Measurements from ENCODE around the gene CD200.
"Not testable (repeated sequence)": the region's sequence is repeated elsewhere in the genome, so short reads cannot be mapped to it uniquely, and the experiment has no call there.

Gene CD200

DNA sequence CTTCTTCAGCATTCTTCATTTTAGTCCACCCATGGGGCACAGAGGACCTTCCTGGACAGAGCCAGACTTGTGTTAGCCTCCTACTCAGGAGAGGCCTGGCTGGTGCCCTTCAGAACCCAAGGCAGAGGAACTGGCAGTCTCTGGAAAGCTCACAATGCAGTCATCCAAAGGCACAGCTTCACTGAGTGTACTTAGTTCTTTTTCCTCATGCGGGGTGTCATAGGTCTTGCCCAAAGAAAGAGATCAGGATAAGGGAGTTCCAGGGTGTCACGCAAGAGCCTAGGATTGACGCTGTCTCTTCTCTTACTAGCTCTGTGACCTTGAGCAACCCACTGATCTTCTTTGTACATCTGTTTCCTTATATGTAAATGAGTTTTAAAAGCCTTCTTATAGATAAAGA, 58.7 kb downstream of the CD200 start:
- DNase-seq = no peak

DNA sequence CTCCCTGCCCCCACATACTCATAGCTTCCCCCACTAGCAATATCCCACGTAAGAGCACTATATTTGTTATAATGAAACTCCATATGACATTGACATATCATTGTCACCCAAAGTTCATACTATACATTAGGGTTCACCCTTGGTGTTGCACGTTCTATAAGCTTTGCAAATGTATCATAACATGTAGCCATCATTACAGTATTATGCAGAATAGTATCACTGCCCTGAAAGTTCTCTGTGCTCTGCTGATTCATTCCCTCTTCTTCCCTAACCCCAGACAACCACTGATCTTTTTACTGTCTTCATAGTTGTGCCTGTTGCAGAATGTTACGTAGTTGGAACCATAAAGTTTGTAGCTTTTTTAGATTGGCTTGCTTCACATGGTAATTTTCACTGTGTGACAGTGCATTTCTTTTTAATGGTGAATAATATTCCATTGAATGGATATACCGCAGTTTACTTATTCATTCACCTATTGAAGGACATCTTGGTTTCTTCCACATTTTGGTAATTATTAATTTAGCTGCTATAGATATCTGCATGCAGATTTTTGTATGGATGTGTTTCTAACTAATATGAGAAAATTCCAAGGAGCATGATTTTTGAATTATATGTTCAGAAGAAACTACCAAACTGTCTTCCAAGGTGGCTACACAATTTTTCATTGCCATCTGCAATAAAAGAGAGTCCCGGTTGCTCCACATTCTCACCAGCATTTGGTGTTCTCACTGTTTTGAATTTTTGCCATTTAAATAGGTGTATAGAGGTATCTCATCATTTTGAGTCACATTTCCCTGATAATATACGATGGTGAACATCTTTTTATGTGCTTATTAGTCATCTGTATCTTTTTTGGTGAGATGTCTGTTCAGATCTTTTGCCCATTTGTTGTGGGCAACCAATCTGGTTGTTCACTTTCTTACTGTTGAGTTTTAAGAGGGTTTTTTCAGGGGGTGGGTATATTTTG, 59.7 kb downstream of the CD200 start:
- no peak for DNase-seq

GRCh38 chr3:112393360-112393728, 60.4 kb downstream of the CD200 start:
- DNase-seq = no peak

GRCh38 chr3:112394003-112394640, 61.2 kb downstream of the CD200 start:
- DNase-seq = no peak

GRCh38 chr3:112395181-112395895, 62.4 kb downstream of the CD200 start:
- DNase-seq = no peak

GRCh38 chr3:112395896-112396290, 62.9 kb downstream of the CD200 start:
- DNase-seq = no peak

GRCh38 chr3:112397556-112397955, 64.6 kb downstream of the CD200 start:
- no peak for DNase-seq

- no peak for DNase-seq
These were observed 66.1 kb downstream of the CD200 start for GRCh38 chr3:112399064-112399463.

DNA sequence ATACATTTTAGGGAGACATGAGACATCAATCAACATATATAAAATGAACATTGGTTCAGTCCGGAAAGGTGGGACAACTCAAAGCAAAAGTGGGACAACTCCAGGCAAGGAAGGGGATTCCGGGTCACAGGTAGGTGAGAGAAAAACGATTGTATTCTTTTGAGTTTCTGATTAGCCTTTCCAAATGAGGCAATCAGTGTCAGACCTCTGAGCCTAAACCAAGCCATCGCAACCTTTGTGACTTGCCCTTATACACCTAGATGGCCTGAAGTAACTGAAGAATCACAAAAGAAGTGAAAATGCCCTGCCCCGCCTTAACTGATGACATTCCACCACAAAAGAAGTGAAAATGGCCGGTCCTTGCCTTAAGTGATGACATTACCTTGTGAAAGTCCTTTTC, 66.6 kb downstream of the CD200 start:
- DNase-seq = not testable (repeated sequence)

GRCh38 chr3:112400317-112400716, 67.4 kb downstream of the CD200 start:
- not testable (repeated sequence) for DNase-seq

DNA sequence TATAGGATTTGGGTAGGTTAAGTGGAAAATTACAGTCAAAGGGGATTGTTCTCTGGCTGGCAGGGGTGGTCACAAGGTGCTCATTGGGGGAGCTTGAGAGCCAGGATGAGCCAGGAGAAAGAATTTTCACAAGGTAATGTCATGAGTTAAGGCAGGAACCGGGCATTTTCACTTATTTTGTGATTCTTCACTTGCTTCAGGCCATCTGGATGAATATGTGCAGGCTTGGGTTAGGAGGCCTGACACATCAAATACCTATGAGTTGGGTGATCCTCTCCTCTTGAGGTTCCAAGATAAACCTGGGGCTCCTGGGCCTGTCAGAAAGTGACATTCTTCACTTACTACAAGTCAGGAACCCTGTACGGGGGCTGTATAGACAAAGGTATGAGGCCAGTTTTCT, 68.7 kb downstream of the CD200 start:
- DNase-seq = no peak

GRCh38 chr3:112403103-112403502, 70.1 kb downstream of the CD200 start:
- DNase-seq = no peak

GRCh38 chr3:112404924-112405549, 72.1 kb downstream of the CD200 start:
- DNase-seq = not testable (repeated sequence)

GRCh38 chr3:112405845-112406244, 72.9 kb downstream of the CD200 start:
- DNase-seq = peak; percentile 63

DNA sequence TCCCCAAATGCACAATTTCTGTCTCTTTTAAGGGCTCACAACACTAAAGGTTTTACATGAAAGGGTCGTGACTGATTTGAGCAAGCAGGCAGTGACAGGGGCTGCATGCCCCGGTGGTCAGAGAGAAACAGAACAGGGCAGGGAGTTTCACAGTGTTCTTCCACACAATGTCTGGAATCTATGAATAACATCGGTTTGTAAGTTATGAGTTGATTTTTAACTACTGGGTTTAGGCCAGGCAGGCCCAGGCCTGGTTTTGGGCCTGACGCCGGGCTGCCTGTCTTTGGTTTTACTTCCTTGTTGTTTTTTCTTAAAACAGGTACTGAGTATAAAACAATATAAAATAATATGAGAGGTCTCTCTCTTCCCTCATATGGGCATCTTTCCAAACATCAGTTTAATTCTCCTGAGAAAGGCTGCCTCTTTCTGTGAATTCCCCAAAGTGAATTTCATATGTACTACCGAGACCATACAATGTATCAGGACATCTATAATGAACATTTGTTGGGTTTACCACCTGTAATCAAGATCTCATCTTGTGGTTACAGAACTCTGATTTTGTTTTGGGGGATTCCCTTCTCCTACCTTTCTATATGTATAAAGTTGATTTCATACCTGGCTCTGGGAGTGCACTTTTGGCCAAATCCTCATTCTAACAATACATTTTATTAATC, 74.4 kb downstream of the CD200 start:
- no peak for DNase-seq

- no peak for DNase-seq
These were observed 75.1 kb downstream of the CD200 start for GRCh38 chr3:112407888-112408702.

DNA sequence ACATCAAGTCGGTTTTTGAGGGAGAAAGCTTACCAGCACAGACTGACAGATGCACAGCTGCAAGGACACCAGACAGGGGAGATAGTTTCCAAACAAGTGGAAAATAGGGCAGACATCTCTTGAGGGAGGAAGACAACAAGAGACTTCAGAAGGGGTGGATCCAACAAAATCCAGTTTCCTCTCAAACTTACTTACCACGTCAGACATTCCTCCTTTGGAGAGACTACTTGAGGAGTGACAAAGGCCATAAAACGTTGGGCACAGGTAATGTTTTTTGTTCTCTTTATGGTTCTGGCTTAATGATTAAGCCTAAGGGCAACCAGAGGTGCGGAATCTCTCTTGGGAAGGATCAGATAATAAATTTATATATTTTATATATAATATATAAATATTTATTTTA, 76.1 kb downstream of the CD200 start:
- DNase-seq = no peak

DNA sequence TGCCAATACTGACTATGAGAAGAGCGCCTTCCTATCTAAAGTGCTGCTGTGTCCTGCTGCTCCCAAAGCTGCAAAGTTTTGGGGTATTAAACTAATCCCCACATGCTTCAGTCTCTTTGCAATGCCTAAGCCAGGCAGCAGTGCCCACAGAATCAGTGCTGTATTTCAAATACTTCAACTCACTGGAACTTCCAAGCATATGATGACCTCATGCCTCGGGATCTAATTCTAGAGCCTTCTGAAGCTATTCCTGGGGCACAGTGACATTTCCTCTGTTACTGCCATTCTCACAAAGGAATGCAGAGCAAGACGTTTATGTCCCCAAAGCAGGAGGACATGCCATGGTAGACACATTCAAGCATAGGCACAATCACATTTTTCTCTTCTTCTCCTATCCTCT, 78.5 kb downstream of the CD200 start:
- DNase-seq = no peak
